WTC11 (cell line): Measurements from ENCODE around the gene PPM1L. TPM values are rescaled to one million over a fixed set of nuclear protein-coding genes. Genes with fewer than 3 reads are reported as not detected.

Source experiments
- ATAC-seq: fragments of 200-7000 bp; cut with Tn5 transposase; 2 replicates; pipeline ENCODE4 v1.10.0; 2021; ENCODE audit warnings: mild to moderate bottlenecking, moderate library complexity
- CTCF ChIA-PET: fragments of 300-600 bp; sonication (Branson Sonifier 250); formaldehyde crosslinking; loops from one replicate; lab custom pipeline; 2021; ENCODE audit warnings: antibody characterized with exemption; lab: Charles Lee
- POLR2A ChIA-PET: fragments of 350-600 bp; sonication (Branson Sonifier 250); formaldehyde crosslinking; loops from one replicate; lab custom pipeline; 2021; ENCODE audit warnings: antibody characterized with exemption; lab: Charles Lee
- DNase-seq: peaks from one replicate; pipeline ENCODE4 v3.0.0; 2021; ENCODE audit warnings: low spot score
- H3K27ac Mint-ChIP-seq: 2 replicates; pipeline ENCODE4 v1.8.0; 2021; ENCODE audit warnings: mixed read lengths
- H3K27me3 Mint-ChIP-seq: 2 replicates; pipeline ENCODE4 v1.8.0; 2021; ENCODE audit warnings: low read depth, mild to moderate bottlenecking, moderate library complexity, mixed read lengths
- H3K36me3 Mint-ChIP-seq: 2 replicates; pipeline ENCODE4 v1.8.0; 2021; ENCODE audit warnings: mixed read lengths
- H3K4me1 Mint-ChIP-seq: 2 replicates; pipeline ENCODE4 v1.8.0; 2022; ENCODE audit warnings: mixed read lengths
- H3K4me3 Mint-ChIP-seq: 2 replicates; pipeline ENCODE4 v1.8.0; 2021; ENCODE audit warnings: mild to moderate bottlenecking, moderate library complexity, mixed read lengths
- H3K9me3 Mint-ChIP-seq: 2 replicates; pipeline ENCODE4 v1.8.0; 2021; ENCODE audit warnings: mixed read lengths
- AR ChIP-seq: fragments of 250-450 bp; sonication (Bioruptor Pico); IDR thresholded peaks from 2 replicates; pipeline ENCODE4 v1.9.0; 2021; ENCODE audit warnings: mild to moderate bottlenecking
- ARID4B ChIP-seq: sonication (generic); formaldehyde crosslinking; IDR thresholded peaks from 2 replicates; pipeline ENCODE4 v1.8.0; 2023; ENCODE audit warnings: missing genetic modification reagents, mild to moderate bottlenecking, borderline replicate concordance
- ATF6 ChIP-seq: sonication (generic); formaldehyde crosslinking; IDR thresholded peaks from 2 replicates; pipeline ENCODE4 v1.8.1; 2023; ENCODE audit warnings: mild to moderate bottlenecking, missing genetic modification reagents
- E2F4 ChIP-seq: sonication (generic); formaldehyde crosslinking; IDR thresholded peaks from 2 replicates; pipeline ENCODE4 v1.8.1; 2022; ENCODE audit warnings: low read depth, mild to moderate bottlenecking, moderate library complexity, missing genetic modification reagents, borderline replicate concordance
- E2F5 ChIP-seq: sonication (generic); formaldehyde crosslinking; IDR thresholded peaks from 2 replicates; pipeline ENCODE4 v1.8.1; 2022; ENCODE audit warnings: mild to moderate bottlenecking, moderate library complexity, missing genetic modification reagents
- ESRRA ChIP-seq: sonication (generic); formaldehyde crosslinking; IDR thresholded peaks from 2 replicates; pipeline ENCODE4 v1.8.1; 2022; ENCODE audit warnings: mild to moderate bottlenecking, missing genetic modification reagents, borderline replicate concordance
- ETV6 ChIP-seq: sonication (generic); formaldehyde crosslinking; IDR thresholded peaks from 2 replicates; pipeline ENCODE4 v1.8.1; 2022; ENCODE audit warnings: mild to moderate bottlenecking, missing genetic modification reagents
- FOXP1 ChIP-seq: sonication (generic); formaldehyde crosslinking; IDR thresholded peaks from 2 replicates; pipeline ENCODE4 v1.8.0; 2022; ENCODE audit warnings: missing genetic modification reagents, mild to moderate bottlenecking, moderate library complexity, borderline replicate concordance
- FOXP4 ChIP-seq: sonication (generic); formaldehyde crosslinking; IDR thresholded peaks from 2 replicates; pipeline ENCODE4 v1.8.0; 2022; ENCODE audit warnings: mild to moderate bottlenecking, missing genetic modification reagents
- GABPB1 ChIP-seq: sonication (generic); formaldehyde crosslinking; IDR thresholded peaks from 2 replicates; pipeline ENCODE4 v1.8.1; 2023; ENCODE audit warnings: mild to moderate bottlenecking, missing genetic modification reagents
- NFATC4 ChIP-seq: fragments of 250-450 bp; sonication (Bioruptor Pico); IDR thresholded peaks from 2 replicates; pipeline ENCODE4 v1.9.0; 2021; ENCODE audit warnings: mild to moderate bottlenecking
- NFYB ChIP-seq: sonication (generic); formaldehyde crosslinking; conservative IDR thresholded peaks from 2 replicates; pipeline ENCODE4 v1.8.0; 2022; ENCODE audit warnings: low read depth, missing genetic modification reagents
- OVOL2 ChIP-seq: fragments of 250-450 bp; sonication (Bioruptor Pico); IDR thresholded peaks from 2 replicates; pipeline ENCODE4 v1.9.0; 2021; ENCODE audit warnings: mild to moderate bottlenecking, borderline replicate concordance
- TEAD4 ChIP-seq: sonication (generic); formaldehyde crosslinking; IDR thresholded peaks from 2 replicates; pipeline ENCODE4 v1.8.0; 2022; ENCODE audit warnings: mild to moderate bottlenecking, missing genetic modification reagents
- ZNF121 ChIP-seq: sonication (generic); formaldehyde crosslinking; IDR thresholded peaks from 2 replicates; pipeline ENCODE4 v1.8.0; 2023; ENCODE audit warnings: missing genetic modification reagents
- total RNA-seq: library from RNA; stranded (reverse); gene quantifications from 3 replicates; pipeline ENCODE4 v1.2.3, GENCODE V29; 2021

PPM1L gene
- total RNA-seq, 1 experiment from 2014 or later = 18.1 TPM

- H3K36me3 Mint-ChIP-seq = no peaks in the 10 kb centered on the region
- DNase-seq (no peak), ATAC-seq (no peak)
- H3K4me3 Mint-ChIP-seq = no peak overlapping the region
- H3K27me3 Mint-ChIP-seq = no peaks in the 10 kb centered on the region; the same call in 1 of the 2 replicates
- H3K27ac Mint-ChIP-seq = no peak overlapping the region
- ChIA-PET POLR2A (no interaction called here), CTCF (no interaction called here)
- H3K4me1 Mint-ChIP-seq = peaks cover 16% of the 10 kb centered on the region
- no peaks in the 10 kb centered on the region for H3K9me3 Mint-ChIP-seq
- TF ChIP-seq GABPB1 (CRISPR knock-in tag) (no peak), OVOL2 (no peak), E2F4 (no peak), ETV6 (CRISPR knock-in tag) (no peak), FOXP4 (no peak), E2F5 (CRISPR knock-in tag) (no peak), ARID4B (CRISPR knock-in tag) (no peak), TEAD4 (CRISPR knock-in tag) (no peak)
These were observed 54.6 kb downstream of the PPM1L start for GRCh38 chr3:160810362-160811236.

- ChIA-PET CTCF (no interaction called here), POLR2A (no interaction called here)
- DNase-seq (no peak), ATAC-seq (no peak)
- Mint-ChIP-seq H3K4me1 (peaks cover 22% of the 10 kb centered on the region), H3K4me3 (no peak overlapping the region), H3K27me3 (no peaks in the 10 kb centered on the region; the same call in 1 of the 2 replicates), H3K36me3 (no peaks in the 10 kb centered on the region), H3K27ac (no peak overlapping the region), H3K9me3 (no peaks in the 10 kb centered on the region)
- no peak for TF ChIP-seq ATF6 (CRISPR knock-in tag)
- TF ChIP-seq NFATC4 (CRISPR knock-in tag) = no peak
- TF ChIP-seq E2F5 (CRISPR knock-in tag) = no peak
- TF ChIP-seq ZNF121 (CRISPR knock-in tag) = no peak
- no peak for TF ChIP-seq AR (CRISPR knock-in tag)
- no peak for TF ChIP-seq FOXP1 (CRISPR knock-in tag)
- no peak for TF ChIP-seq ESRRA (CRISPR knock-in tag)
- no peak for TF ChIP-seq NFYB
These were observed 55.2 kb downstream of the PPM1L start for GRCh38 chr3:160811237-160811548.
